ENCODE measurements around the gene WDR77.

Gene WDR77

GRCh38 chr1:111442457-111442856 lies 6.6 kb downstream of the WDR77 start:
- in situ Hi-C loops (cut with MboI; ENCODE audit: low sequenced_read_pairs): no loop called here

- in situ Hi-C loops (cut with MboI; ENCODE audit: low sequenced_read_pairs): no loop called here
Measured at GRCh38 chr1:111441573-111442192, 7.4 kb downstream of the WDR77 start.

- in situ Hi-C loops (cut with MboI; ENCODE audit: low sequenced_read_pairs): no loop called here
Measured at GRCh38 chr1:111439461-111440351, 9.3 kb downstream of the WDR77 start.

- in situ Hi-C loops (cut with MboI; ENCODE audit: low sequenced_read_pairs): no loop called here
Measured at GRCh38 chr1:111436726-111437125, 12.3 kb downstream of the WDR77 start.

- in situ Hi-C loops (cut with MboI; ENCODE audit: low sequenced_read_pairs): no loop called here
Measured at GRCh38 chr1:111424281-111424680, 24.8 kb downstream of the WDR77 start.

GRCh38 chr1:111422546-111423391 lies 26.3 kb downstream of the WDR77 start:
- in situ Hi-C loops (cut with MboI; ENCODE audit: low sequenced_read_pairs): no loop called here

GRCh38 chr1:111420377-111420776 lies 28.7 kb downstream of the WDR77 start:
- in situ Hi-C loops (cut with MboI; ENCODE audit: low sequenced_read_pairs): no loop called here

- in situ Hi-C loops (cut with MboI; ENCODE audit: low sequenced_read_pairs): no loop called here
Measured at GRCh38 chr1:111419037-111419436, 30.0 kb downstream of the WDR77 start.

- in situ Hi-C loops (cut with MboI; ENCODE audit: low sequenced_read_pairs): no loop called here
Measured at GRCh38 chr1:111417755-111418154, 31.3 kb downstream of the WDR77 start.

- in situ Hi-C loops (cut with MboI; ENCODE audit: low sequenced_read_pairs): no loop called here
Measured at GRCh38 chr1:111415461-111415860, 33.6 kb downstream of the WDR77 start.

- in situ Hi-C loops (cut with MboI; ENCODE audit: low sequenced_read_pairs): no loop called here
Measured at GRCh38 chr1:111414756-111415155, 34.3 kb downstream of the WDR77 start.

- in situ Hi-C loops (cut with MboI; ENCODE audit: low sequenced_read_pairs): no loop called here
Measured at GRCh38 chr1:111412839-111413238, 36.2 kb downstream of the WDR77 start.

- in situ Hi-C loops (cut with MboI; ENCODE audit: low sequenced_read_pairs): no loop called here
Measured at GRCh38 chr1:111407301-111407700, 41.8 kb downstream of the WDR77 start.

- in situ Hi-C loops (cut with MboI; ENCODE audit: low sequenced_read_pairs): no loop called here
Measured at GRCh38 chr1:111406321-111406768, 42.7 kb downstream of the WDR77 start.

- in situ Hi-C loops (cut with MboI; ENCODE audit: low sequenced_read_pairs): no loop called here
Measured at GRCh38 chr1:111404588-111404987, 44.5 kb downstream of the WDR77 start.

- in situ Hi-C loops (cut with MboI; ENCODE audit: low sequenced_read_pairs): no loop called here
Measured at GRCh38 chr1:111402083-111402482, 47.0 kb downstream of the WDR77 start.

- in situ Hi-C loops (cut with MboI; ENCODE audit: low sequenced_read_pairs): loop anchor here (10.0 kb wide), 1 partner anchor 175 kb away; the partner anchor contains the start of gene CHI3L2
Measured at GRCh38 chr1:111399792-111400610, 49.1 kb downstream of the WDR77 start.

GRCh38 chr1:111392460-111392945 lies 56.6 kb downstream of the WDR77 start:
- in situ Hi-C loops (cut with MboI; ENCODE audit: low sequenced_read_pairs): loop anchor here (10.0 kb wide), 1 partner anchor 168 kb away; the partner anchor contains the start of gene CHI3L2

- in situ Hi-C loops (cut with MboI; ENCODE audit: low sequenced_read_pairs): loop anchor here (10.0 kb wide), 1 partner anchor 167 kb away; the partner anchor contains the start of gene CHI3L2
Measured at GRCh38 chr1:111392042-111392441, 57.0 kb downstream of the WDR77 start.
